B cell (primary cell): ENCODE data around the gene LYAR. TPM values are rescaled to one million over a fixed set of nuclear protein-coding genes. Genes with fewer than 3 reads are reported as not detected.

ENCODE experiments used
- ATAC-seq: fragments of 200-7000 bp; cut with Tn5 transposase; one replicate; pipeline ENCODE4 v1.10.0; 2021; ENCODE audit warnings: low read depth, mild to moderate bottlenecking, moderate number of reproducible peaks, moderate library complexity
- CTCF ChIA-PET: fragments of 350-600 bp; sonication (Branson Sonifier 250); formaldehyde crosslinking; loops from one replicate; lab custom pipeline; 2021; ENCODE audit warnings: antibody characterized with exemption, inconsistent platforms; lab: Charles Lee
- POLR2A ChIA-PET: fragments of 350-600 bp; sonication (Branson Sonifier 250); formaldehyde crosslinking; loops from one replicate; lab custom pipeline; 2021; ENCODE audit warnings: antibody characterized with exemption; lab: Charles Lee
- DNase-seq: peaks from one replicate; pipeline ENCODE4 v3.0.0; 2013
- H2AFZ ChIP-seq: 2 replicates; pipeline ENCODE4 v1.6.1; 2012; ENCODE audit warnings: mild to moderate bottlenecking, low read depth, low read length; ENCODE audit not compliant: insufficient read depth, poor library complexity, severe bottlenecking
- H3K27ac ChIP-seq, 2 donors: 1 replicate in 1 of 2; 2 replicates in 1 of 2; pipeline ENCODE4 v1.5.1; 2012 to 2013; ENCODE audit warnings: low read length in 2 of 2, mild to moderate bottlenecking in 2 of 2, moderate library complexity in 1 of 2
- H3K27me3 ChIP-seq, 4 experiments: fragments of 200-600 bp in 1 of 4; sonication (generic) in 1 of 4; replicated peaks in 1 of 4; 1 replicate in 2 of 4; 2 replicates in 2 of 4; pipeline versions ENCODE4 v1.6.1 to v1.7.0; 2013 to 2016; ENCODE audit warnings: low read length in 3 of 4, mild to moderate bottlenecking in 2 of 4, mixed read lengths in 1 of 4, moderate library complexity in 1 of 4; ENCODE audit not compliant: insufficient read depth in 4 of 4, control insufficient read depth in 3 of 4; ENCODE audit errors: control extremely low read depth in 1 of 4
- H3K36me3 ChIP-seq, 2 experiments: replicated peaks in 1 of 2; 1 replicate in 1 of 2; 2 replicates in 1 of 2; pipeline versions ENCODE4 v1.6.1 to v1.7.1; 2013; ENCODE audit warnings: low read length in 1 of 2; ENCODE audit not compliant: insufficient read depth in 2 of 2, control insufficient read depth in 1 of 2; ENCODE audit errors: control extremely low read depth in 1 of 2, extremely low read depth in 1 of 2
- H3K4me1 ChIP-seq, 2 donors: fragments of 200-600 bp in 1 of 2; sonication (generic) in 1 of 2; 1 replicate in 1 of 2; 2 replicates in 1 of 2; pipeline versions ENCODE4 v1.5.1 to v1.6.1; 2013 to 2017; ENCODE audit warnings: low read length in 2 of 2; ENCODE audit not compliant: control insufficient read depth in 2 of 2, insufficient read depth in 2 of 2
- H3K4me2 ChIP-seq: replicated peaks from 2 replicates; pipeline ENCODE3; 2012; ENCODE audit warnings: mild to moderate bottlenecking, low read depth, low read length; ENCODE audit not compliant: poor library complexity, severe bottlenecking
- H3K4me3 ChIP-seq, 5 experiments: fragments of 200-600 bp in 1 of 5; sonication (generic) in 1 of 5; 1 replicate in 3 of 5; 2 replicates in 2 of 5; pipeline versions ENCODE4 v1.5.1 to v1.7.0; 2011 to 2016; ENCODE audit warnings: low read length in 4 of 5, mild to moderate bottlenecking in 4 of 5, low read depth in 2 of 5, control low read depth in 1 of 5, moderate library complexity in 1 of 5; ENCODE audit not compliant: insufficient read depth in 1 of 5; ENCODE audit errors: control extremely low read depth in 1 of 5, extremely low read depth in 1 of 5
- H3K79me2 ChIP-seq: fragments of 200-600 bp; sonication (generic); one replicate; pipeline ENCODE4 v1.6.0; 2016; ENCODE audit warnings: low read length; ENCODE audit not compliant: control insufficient read depth, insufficient read depth
- H3K9ac ChIP-seq: fragments of 200-600 bp; sonication (generic); 2 replicates; pipeline ENCODE4 v1.6.1; 2017; ENCODE audit warnings: mild to moderate bottlenecking, low read length, moderate library complexity
- H3K9me3 ChIP-seq, 3 donors: one replicate each; pipeline versions ENCODE4 v1.6.1 to v1.7.1; 2013; ENCODE audit warnings: low read length in 2 of 3; ENCODE audit not compliant: control insufficient read depth in 2 of 3, insufficient read depth in 1 of 3; ENCODE audit errors: control extremely low read depth in 1 of 3
- H4K20me1 ChIP-seq: 2 replicates; pipeline ENCODE4 v1.6.0; 2012; ENCODE audit warnings: mild to moderate bottlenecking, low read length; ENCODE audit not compliant: insufficient read depth, control insufficient read depth, poor library complexity, severe bottlenecking
- H3K27ac Mint-ChIP-seq: one replicate; pipeline ENCODE4 v1.8.0; 2021; ENCODE audit warnings: mixed read lengths
- H3K27me3 Mint-ChIP-seq: one replicate; pipeline ENCODE4 v1.8.0; 2021; ENCODE audit warnings: mixed read lengths
- H3K4me1 Mint-ChIP-seq: one replicate; pipeline ENCODE4 v1.8.0; 2021; ENCODE audit warnings: mixed read lengths
- H3K4me3 Mint-ChIP-seq: one replicate; pipeline ENCODE4 v1.8.0; 2021; ENCODE audit warnings: mixed read lengths
- H3K9me3 Mint-ChIP-seq: one replicate; pipeline ENCODE4 v1.8.0; 2022; ENCODE audit warnings: mixed read lengths; ENCODE audit not compliant: insufficient read depth
- CTCF ChIP-seq: fragments of 200-600 bp; IDR thresholded peaks from one replicate; pipeline ENCODE4 v1.8.0; 2022; ENCODE audit warnings: antibody characterized with exemption, mild to moderate bottlenecking
- EZH2 ChIP-seq: IDR thresholded peaks from 2 replicates; pipeline ENCODE4 v1.6.1; 2012; ENCODE audit warnings: borderline replicate concordance, low read depth, mild to moderate bottlenecking, moderate library complexity, low read length; ENCODE audit not compliant: insufficient read depth, poor library complexity, severe bottlenecking
- WGBS: methylation state at CpG from one replicate; pipeline ENCODE4 v1.1.5; 2013; ENCODE audit warnings: missing lambda C conversion rate; ENCODE audit not compliant: insufficient coverage; 5-methylcytosine and 5-hydroxymethylcytosine counted together
- intact Hi-C: fragments of 100-400 bp; cut with micrococcal nuclease; formaldehyde crosslinking; loops from one replicate; pipeline ENCODE4 v1.10.0; 2022
- polyA plus RNA-seq: library from polyadenylated mRNA; depleted of rRNA; stranded (reverse); fragments of >200 nt; gene quantifications from 2 replicates; pipeline ENCODE4 v1.2.3, GENCODE V29; 2012
- total RNA-seq, 2 donors: library from RNA; stranded (reverse); fragments of 120-200 nt in 1 of 2; gene quantifications; 1 replicate in 1 of 2; 2 replicates in 1 of 2; pipeline versions ENCODE4 v1.2.3 to v1.2.4, GENCODE V29; 2013 to 2022

Gene LYAR
- total and polyA plus RNA-seq, 2 donors (not counting 1 experiment from before 2014, with no cell fraction given) = 3.0 to 11.5 TPM

DNA sequence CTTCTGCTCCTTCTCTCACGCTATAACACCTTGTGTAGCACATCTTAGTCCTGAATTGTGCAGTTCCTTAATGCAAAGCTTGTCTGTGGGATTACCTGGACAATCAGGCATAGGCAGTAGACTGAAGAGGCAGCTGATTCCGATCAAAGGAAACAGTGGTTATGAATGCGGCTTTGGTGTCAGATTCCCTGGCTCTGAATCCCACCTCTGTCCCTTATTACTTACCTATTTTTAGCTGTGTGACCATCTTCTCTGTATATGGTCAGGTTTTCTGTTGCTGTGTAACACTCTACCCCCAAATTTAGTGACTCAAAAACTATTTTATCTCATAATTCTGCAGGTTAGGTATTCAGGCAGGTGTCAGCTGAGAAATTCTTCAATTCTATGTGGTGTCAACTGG, 3.3 kb upstream of the LYAR start:
- H3K36me3 ChIP-seq = peaks cover 0 to 3% of the 10 kb centered on the region in 2 experiments
- DNase-seq = no peak
- no peak overlapping the region for H2AFZ ChIP-seq
- 100% methylated on average over 2 of the region's 3 CpGs for WGBS
- POLR2A ChIA-PET = no interaction called here
- ATAC-seq = no peak
- TF ChIP-seq CTCF (no peak), EZH2 (no peak)
- H3K9me3 ChIP-seq = peaks cover 0 to 3% (median 0%) of the 10 kb centered on the region in 3 donors
- CTCF ChIA-PET = no interaction called here
- no peaks in the 10 kb centered on the region for H3K9me3 Mint-ChIP-seq
- H4K20me1 ChIP-seq = peaks cover 16% of the 10 kb centered on the region
- H3K27ac ChIP-seq = no peak overlapping the region
- H3K27ac Mint-ChIP-seq = no peak overlapping the region
- no peaks in the 10 kb centered on the region for H3K27me3 Mint-ChIP-seq
- no peak overlapping the region for H3K4me2 ChIP-seq
- H3K4me3 ChIP-seq = no peak overlapping the region
- peaks cover 19 to 22% of the 10 kb centered on the region in 2 donors for H3K4me1 ChIP-seq
- H3K79me2 ChIP-seq = peaks cover 92% of the 10 kb centered on the region
- H3K4me3 Mint-ChIP-seq = no peak overlapping the region
- no peaks in the 10 kb centered on the region for H3K27me3 ChIP-seq
- intact Hi-C loops = loop anchor here (5.0 to 10.0 kb wide), 2 partner anchors 336 to 758 kb away; partner anchors contain the start of gene LRPAP1
- H3K4me1 Mint-ChIP-seq = peaks cover 39% of the 10 kb centered on the region
- no peak overlapping the region for H3K9ac ChIP-seq

GRCh38 chr4:4289597-4289940, 385 bp downstream of the LYAR start:
- H3K27ac Mint-ChIP-seq = peak overlapping the region; percentile 92
- no peaks in the 10 kb centered on the region for H3K9me3 Mint-ChIP-seq
- CTCF ChIA-PET = no interaction called here
- WGBS = 0% methylated on average over 10 of the region's 10 CpGs
- Histone ChIP-seq H4K20me1 (peaks cover 20% of the 10 kb centered on the region), H3K27me3 (no peaks in the 10 kb centered on the region), H3K4me1 (peaks cover 19 to 22% of the 10 kb centered on the region in 2 donors), H2AFZ (peak overlapping the region; percentile 93), H3K79me2 (peaks cover 76% of the 10 kb centered on the region), H3K9ac (peak overlapping the region; percentile 90), H3K27ac (peak overlapping the region; percentile 47 to 76), H3K9me3 (peaks cover 0 to 3% (median 0%) of the 10 kb centered on the region in 3 donors), H3K4me3 (peak overlapping the region; percentile 63 to 88 (median 74)), H3K4me2 (peak overlapping the region; percentile 88), H3K36me3 (peaks cover 0 to 15% of the 10 kb centered on the region in 2 experiments)
- ATAC-seq (no peak), DNase-seq (no peak)
- no peaks in the 10 kb centered on the region for H3K27me3 Mint-ChIP-seq
- H3K4me1 Mint-ChIP-seq = peaks cover 45% of the 10 kb centered on the region
- intact Hi-C loops = no loop called here
- TF ChIP-seq CTCF (no peak), EZH2 (no peak)
- peak overlapping the region; percentile 98 for H3K4me3 Mint-ChIP-seq
- POLR2A ChIA-PET = interaction anchor here (1.2 to 1.5 kb wide), 2 partner anchors 41 to 253 kb away, joined by 3 to 7 read pairs; partner anchors contain the start of genes STX18 and TMEM128
